GM15510 (cell line): ENCODE data around the gene LRRC26.

Experiments
- POLR2A ChIP-seq: IDR thresholded peaks from 3 replicates; pipeline ENCODE4 v1.6.1; 2011; ENCODE audit warnings: borderline replicate concordance; ENCODE audit not compliant: insufficient read length; ENCODE audit errors: extremely low read depth

The LRRC26 gene

DNA sequence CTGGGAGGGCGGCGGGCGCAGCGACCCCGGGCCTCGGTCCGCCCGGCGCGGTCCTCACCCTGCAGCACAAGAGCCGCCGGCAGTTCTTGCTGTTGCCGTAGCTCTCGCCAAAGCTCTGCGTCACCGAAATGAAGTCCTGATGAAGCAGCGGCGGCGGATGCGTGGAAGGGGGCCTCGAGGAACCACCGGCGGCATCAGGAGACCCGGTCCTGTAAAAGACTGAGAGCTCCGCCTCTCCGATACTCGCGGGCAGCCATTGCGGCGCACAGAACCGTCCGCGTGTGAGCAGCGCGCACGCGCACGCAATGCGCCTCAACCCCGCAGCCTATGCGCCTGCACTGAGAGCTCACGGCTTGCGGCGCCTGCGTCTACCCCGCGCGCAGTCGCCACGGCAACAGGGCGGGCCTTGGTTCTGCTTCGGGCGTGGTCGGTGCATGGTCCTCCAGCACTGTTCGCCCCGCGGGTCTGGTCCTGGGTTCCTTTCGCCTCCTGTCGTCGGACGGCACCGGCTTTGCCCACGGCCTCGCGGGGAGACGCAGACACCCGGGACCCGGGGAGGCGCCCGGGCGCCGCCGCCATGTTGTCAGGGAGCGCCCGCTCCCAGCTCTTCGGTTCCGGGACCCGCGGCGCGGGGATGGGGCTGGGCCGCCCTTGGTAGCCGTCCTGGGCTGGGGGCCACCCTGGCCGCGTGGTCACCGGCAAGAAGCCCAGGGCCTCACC lies 40.2 kb downstream of the LRRC26 start:
- TF ChIP-seq POLR2A = peak; percentile 88

- TF ChIP-seq POLR2A = no peak
Observed at GRCh38 chr9:137128862-137129455, 40.9 kb downstream of the LRRC26 start.

DNA sequence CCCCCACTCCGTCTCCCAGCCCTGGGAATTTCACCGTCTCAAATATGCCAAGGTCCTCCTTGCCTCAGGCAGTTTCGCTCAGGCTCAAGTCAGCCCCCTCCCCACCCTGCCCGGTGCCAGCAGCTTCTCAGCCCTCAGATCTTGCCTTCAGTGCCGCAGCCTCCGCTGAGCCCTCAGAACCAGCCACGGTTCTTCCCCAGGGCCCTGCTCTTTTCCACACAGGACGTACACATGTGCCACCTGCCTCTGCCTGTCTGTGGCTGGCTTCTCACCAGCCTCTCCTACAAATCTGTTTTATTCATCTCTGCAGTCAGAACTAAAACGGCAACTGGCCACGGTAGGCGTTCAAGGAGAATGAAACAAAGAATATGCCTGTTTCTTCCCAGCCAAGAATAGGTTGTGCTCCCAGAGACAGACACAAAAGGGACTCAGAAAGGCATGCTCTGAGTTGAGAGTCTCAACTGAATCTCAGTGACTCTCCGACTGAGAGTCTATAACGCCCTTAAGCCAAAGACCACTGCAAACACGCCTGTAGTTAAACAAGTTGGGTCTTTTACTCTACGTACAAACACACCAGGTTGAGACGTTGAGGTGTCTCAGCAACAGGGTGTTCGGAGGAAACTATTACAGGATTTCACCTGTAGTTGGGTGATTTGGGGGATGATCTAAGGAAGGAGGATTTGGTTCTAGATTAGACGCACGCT lies 41.5 kb downstream of the LRRC26 start:
- TF ChIP-seq POLR2A = no peak

DNA sequence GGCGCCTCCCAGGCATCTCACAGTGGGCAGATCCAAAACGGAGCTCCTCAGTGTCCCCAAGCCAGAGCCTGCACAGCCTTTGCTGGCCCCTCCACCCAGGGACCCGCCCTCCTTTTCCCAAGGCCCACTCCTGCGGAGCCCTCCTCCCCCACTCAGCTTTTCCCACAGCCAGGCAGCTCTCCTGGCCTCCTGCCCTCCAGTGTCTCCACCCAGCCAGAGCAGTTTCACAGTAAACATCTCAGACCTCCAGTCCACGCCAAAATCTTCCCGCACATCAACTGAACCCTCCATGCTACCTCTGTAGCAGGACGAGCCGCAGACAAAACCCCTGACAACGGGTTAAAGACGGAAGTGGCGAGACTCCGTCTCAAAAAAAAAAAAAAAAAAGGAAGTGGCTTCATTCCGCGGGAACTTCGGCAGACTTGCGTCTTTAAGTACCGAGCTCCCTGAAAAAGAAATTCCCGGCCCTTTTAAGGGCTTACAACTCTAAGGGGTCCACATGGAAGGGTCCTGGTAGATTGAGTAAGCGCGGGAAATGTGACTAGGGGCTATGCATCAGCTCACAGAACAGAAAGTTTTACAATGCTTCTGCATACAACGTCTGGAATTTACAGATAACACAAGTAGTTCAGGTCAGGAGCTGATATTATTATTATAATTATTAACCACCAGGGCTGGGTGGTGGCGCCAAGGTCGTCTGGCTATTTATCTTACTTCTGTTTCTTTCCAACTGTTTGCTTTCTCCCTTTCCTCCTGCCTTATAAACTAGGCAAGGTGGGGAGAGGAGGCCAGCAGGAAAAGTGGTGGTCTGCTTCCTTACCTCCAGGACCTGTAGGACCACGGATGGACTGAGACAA lies 42.3 kb downstream of the LRRC26 start:
- no peak for TF ChIP-seq POLR2A

GRCh38 chr9:137126786-137127185 lies 43.1 kb downstream of the LRRC26 start:
- no peak for TF ChIP-seq POLR2A

GRCh38 chr9:137123468-137123837 lies 46.4 kb downstream of the LRRC26 start:
- TF ChIP-seq POLR2A = no peak
